ENCODE results near the gene FBXL17. TPM values are rescaled to one million over a fixed set of nuclear protein-coding genes. Genes with fewer than 3 reads are reported as not detected.
"Not testable (repeated sequence)": the region's sequence is repeated elsewhere in the genome, so short reads cannot be mapped to it uniquely, and the experiment has no call there.

FBXL17 gene
- total RNA-seq, 1 donor from 2014 or later, result 17.1 TPM

DNA sequence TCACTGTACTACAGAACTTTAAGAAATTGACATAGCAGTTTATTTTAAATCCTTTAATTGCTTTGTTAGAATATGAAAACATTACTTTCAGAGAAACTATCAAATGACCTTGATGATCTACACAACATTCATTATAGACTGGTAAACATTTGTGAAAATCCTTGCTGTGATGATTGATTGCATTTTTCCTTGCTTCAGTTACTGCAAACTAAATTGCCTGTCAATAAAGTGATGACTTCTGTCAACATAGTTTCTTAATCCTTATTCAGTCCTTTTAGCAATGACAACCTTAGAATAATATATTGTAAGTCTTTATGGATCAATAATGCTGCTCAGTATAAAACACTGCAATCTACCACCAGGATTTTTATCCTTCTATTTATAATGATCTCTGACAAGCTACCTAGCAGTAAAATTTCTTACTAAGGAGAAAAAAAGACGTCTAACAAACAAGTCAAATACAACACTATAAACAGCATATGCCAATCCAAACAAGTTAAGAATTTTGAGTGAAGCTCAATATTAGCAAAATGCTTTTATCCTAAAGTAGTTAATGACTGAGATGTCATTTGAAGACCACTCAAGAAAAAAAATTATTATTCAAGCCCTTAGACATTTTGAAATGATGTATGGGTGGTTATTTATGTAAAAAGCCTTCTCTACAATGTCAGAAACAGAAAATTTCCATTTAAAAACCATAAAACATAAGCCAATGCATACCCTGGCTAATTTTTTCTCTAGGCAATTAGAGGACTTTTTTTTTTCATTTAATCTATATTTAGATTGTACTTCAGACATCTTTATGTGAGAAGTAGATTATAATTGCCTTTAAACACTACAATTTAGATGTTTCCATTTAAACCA is 105.5 kb downstream of the FBXL17 start:
- Histone ChIP-seq H3K27ac (no peak overlapping the region), H3K4me3 (no peak overlapping the region), H3K9me3 (no peaks in the 10 kb centered on the region), H3K36me3 (no peaks in the 10 kb centered on the region), H3K4me1 (no peaks in the 10 kb centered on the region), H3K27me3 (ENCODE audit: low read depth) (no peaks in the 10 kb centered on the region)
- intact Hi-C loops (cut with DNase I), result no loop called here
- ATAC-seq, result no peak
- DNase-seq, result no peak
- no peak for TF ChIP-seq CTCF (IDR thresholded peaks at IDR 0.05)

DNA sequence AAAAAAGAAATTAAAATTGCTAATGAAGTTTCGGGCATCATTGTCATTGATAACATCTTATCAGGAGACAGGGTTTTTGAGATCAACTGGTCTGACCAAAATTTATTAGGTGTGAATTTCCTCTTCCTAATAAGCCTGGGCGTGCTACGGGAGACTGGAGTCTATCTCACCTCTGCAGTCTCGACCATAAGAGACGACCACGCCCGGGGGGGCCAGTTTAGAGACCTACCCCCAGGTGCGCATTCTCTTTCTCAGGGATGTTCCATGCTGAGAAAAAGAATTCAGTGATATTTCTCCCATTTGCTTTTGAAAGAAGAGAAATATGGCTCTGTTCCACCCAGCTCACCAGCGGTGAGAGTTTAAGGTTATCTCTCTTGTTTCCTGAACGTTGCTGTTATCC is 107.8 kb downstream of the FBXL17 start:
- ATAC-seq; H3K27ac ChIP-seq; intact Hi-C loops (cut with DNase I); H3K27me3 ChIP-seq (ENCODE audit: low read depth); H3K9me3 ChIP-seq; H3K4me1 ChIP-seq; H3K4me3 ChIP-seq; H3K36me3 ChIP-seq; DNase-seq: not testable (repeated sequence)

DNA sequence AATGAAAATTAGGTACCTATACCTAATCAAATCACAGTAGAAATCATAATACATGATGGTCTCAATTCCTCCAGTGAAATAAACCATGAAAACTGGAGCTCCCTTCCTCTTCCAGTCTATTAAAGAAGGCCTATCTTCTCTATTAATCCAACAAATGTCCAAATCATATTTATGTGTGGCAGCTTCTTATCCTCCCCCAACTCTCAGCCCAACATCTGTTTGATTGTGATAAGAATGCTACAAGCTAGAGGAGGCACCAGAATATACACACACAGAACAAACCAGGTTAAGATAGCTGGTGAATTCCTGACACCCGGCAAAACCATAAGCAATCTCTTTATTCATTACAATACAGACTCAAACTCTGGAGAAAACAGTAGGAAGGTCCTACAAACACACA is 110.8 kb downstream of the FBXL17 start:
- no peaks in the 10 kb centered on the region for H3K36me3 ChIP-seq

GRCh38 chr5:108266242-108266641 is 115.7 kb downstream of the FBXL17 start:
- DNase-seq (no peak), ATAC-seq (no peak)
- Histone ChIP-seq H3K27me3 (ENCODE audit: low read depth) (no peaks in the 10 kb centered on the region), H3K9me3 (no peaks in the 10 kb centered on the region), H3K4me1 (no peaks in the 10 kb centered on the region), H3K36me3 (no peaks in the 10 kb centered on the region), H3K4me3 (no peak overlapping the region), H3K27ac (no peak overlapping the region)
- no peak for TF ChIP-seq CTCF (IDR thresholded peaks at IDR 0.05)
- intact Hi-C loops (cut with DNase I), result loop anchor here (10.0 kb wide), 1 partner anchor 79 kb away; no protein-coding TSS in a partner anchor

More for the DNA sequence above, 110.8 kb downstream of the FBXL17 start:
- Histone ChIP-seq H3K4me3 (no peak overlapping the region), H3K4me1 (no peaks in the 10 kb centered on the region), H3K27ac (no peak overlapping the region), H3K27me3 (ENCODE audit: low read depth) (no peaks in the 10 kb centered on the region), H3K9me3 (no peaks in the 10 kb centered on the region)
- DNase-seq, result no peak
- intact Hi-C loops (cut with DNase I), result no loop called here
- no peak for ATAC-seq
- no peak for TF ChIP-seq CTCF (IDR thresholded peaks at IDR 0.05)

DNA sequence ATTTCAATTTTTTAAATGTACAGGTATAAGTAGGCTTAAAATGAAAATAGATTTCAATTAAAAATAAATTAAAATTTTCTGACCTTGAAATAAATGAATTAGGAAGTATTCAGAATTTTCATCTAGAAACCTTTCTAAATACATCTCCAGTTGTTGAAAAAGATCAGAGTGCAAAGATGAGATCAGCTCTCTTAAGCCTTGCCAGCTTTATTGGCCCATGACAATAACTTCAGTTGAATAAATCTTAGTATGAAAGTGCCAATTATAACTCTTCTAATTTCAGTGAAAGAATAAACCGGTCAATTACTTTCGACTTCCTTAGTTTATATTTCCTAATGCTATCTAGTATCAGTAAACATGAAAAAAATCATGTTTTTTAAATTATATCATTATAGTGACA is 117.4 kb downstream of the FBXL17 start:
- TF ChIP-seq CTCF (IDR thresholded peaks at IDR 0.05), result no peak
- no peaks in the 10 kb centered on the region for H3K36me3 ChIP-seq
- intact Hi-C loops (cut with DNase I), result loop anchor here (10.0 kb wide), 1 partner anchor 80 kb away; no protein-coding TSS in a partner anchor
- no peaks in the 10 kb centered on the region for H3K9me3 ChIP-seq
- no peak overlapping the region for H3K4me3 ChIP-seq
- peaks cover 14% of the 10 kb centered on the region for H3K4me1 ChIP-seq
- ATAC-seq (no peak), DNase-seq (no peak)
- H3K27ac ChIP-seq, result no peak overlapping the region
- no peaks in the 10 kb centered on the region for H3K27me3 ChIP-seq (ENCODE audit: low read depth)

- intact Hi-C loops (cut with DNase I), result loop anchor here (10.0 kb wide), 1 partner anchor 81 kb away; no protein-coding TSS in a partner anchor
- H3K4me3 ChIP-seq, result no peak overlapping the region
- no peaks in the 10 kb centered on the region for H3K9me3 ChIP-seq
- peaks cover 22% of the 10 kb centered on the region for H3K4me1 ChIP-seq
- TF ChIP-seq CTCF (IDR thresholded peaks at IDR 0.05), result no peak
- ATAC-seq, result no peak
- no peaks in the 10 kb centered on the region for H3K27me3 ChIP-seq (ENCODE audit: low read depth)
- no peaks in the 10 kb centered on the region for H3K36me3 ChIP-seq
- no peak overlapping the region for H3K27ac ChIP-seq
- no peak for DNase-seq
Measured at GRCh38 chr5:108263338-108263737, 118.6 kb downstream of the FBXL17 start.

Measured in lower lobe of right lung (tissue), 2 donors.